HL-60 (cell line): Measurements from ENCODE around the gene PTPRU.

ENCODE experiments used
- DNase-seq, 2 experiments: peaks; one replicate each; pipeline ENCODE4 v3.0.0-alpha.2; 2010 to 2020; ENCODE audit warnings: low read depth in 1 of 2, low spot score in 1 of 2
- H3K27ac ChIP-seq: fragments of 250-450 bp; sonication (Bioruptor Pico); replicated peaks from 2 replicates; pipeline ENCODE4 v1.5.1; 2020; ENCODE audit warnings: mild to moderate bottlenecking, moderate library complexity
- H3K27me3 ChIP-seq: fragments of 250-450 bp; sonication (Bioruptor Pico); 2 replicates; pipeline ENCODE4 v1.5.1; 2021; ENCODE audit warnings: mild to moderate bottlenecking, moderate library complexity; ENCODE audit not compliant: insufficient read depth, poor library complexity, severe bottlenecking
- H3K4me3 ChIP-seq: replicated peaks from 2 replicates; pipeline ENCODE4 v1.5.1; 2011; ENCODE audit warnings: mild to moderate bottlenecking, control low read depth, low read length; ENCODE audit not compliant: insufficient read depth
- CTCF ChIP-seq: IDR thresholded peaks from one replicate; pipeline ENCODE4 v1.5.1; 2011; ENCODE audit warnings: low read length, control low read depth, inconsistent platforms; ENCODE audit not compliant: insufficient read depth
- GABPA ChIP-seq: IDR thresholded peaks from 2 replicates; pipeline ENCODE4 v1.6.1; 2012; ENCODE audit warnings: low read depth
- POLR2AphosphoS5 ChIP-seq: IDR thresholded peaks from 2 replicates; pipeline ENCODE4 v1.6.1; 2012; ENCODE audit warnings: low read depth
- REST ChIP-seq: IDR thresholded peaks from 2 replicates; pipeline ENCODE4 v1.6.1; 2012; ENCODE audit warnings: low read depth; ENCODE audit not compliant: insufficient replicate concordance
- SPI1 ChIP-seq: IDR thresholded peaks from 2 replicates; pipeline ENCODE4 v1.6.1; 2012; ENCODE audit warnings: low read depth, mild to moderate bottlenecking, borderline replicate concordance

The PTPRU gene

GRCh38 chr1:29354511-29355098, 118.3 kb downstream of the PTPRU start:
- DNase-seq, result no peak
- Histone ChIP-seq H3K27ac (no peak overlapping the region), H3K4me3 (no peak overlapping the region), H3K27me3 (no peaks in the 10 kb centered on the region)
- no peak for TF ChIP-seq POLR2AphosphoS5
- TF ChIP-seq REST, result no peak
- no peak for TF ChIP-seq GABPA
- TF ChIP-seq CTCF, result no peak
- no peak for TF ChIP-seq SPI1

GRCh38 chr1:29355375-29355774, 119.1 kb downstream of the PTPRU start:
- TF ChIP-seq CTCF (no peak), REST (no peak)
- H3K4me3 ChIP-seq, result no peak overlapping the region
- no peaks in the 10 kb centered on the region for H3K27me3 ChIP-seq
- H3K27ac ChIP-seq, result no peak overlapping the region
- no peak for DNase-seq

- TF ChIP-seq REST, result no peak
- TF ChIP-seq GABPA, result no peak
- no peak for TF ChIP-seq SPI1
- TF ChIP-seq POLR2AphosphoS5, result no peak
- TF ChIP-seq CTCF, result no peak
- no peak for DNase-seq
- no peaks in the 10 kb centered on the region for H3K27me3 ChIP-seq
Observed at GRCh38 chr1:29356663-29357062, 120.3 kb downstream of the PTPRU start.

More at GRCh38 chr1:29356663-29357062, 120.3 kb downstream of the PTPRU start:
- Histone ChIP-seq H3K27ac (no peak overlapping the region), H3K4me3 (no peak overlapping the region)
